Mesendoderm (in vitro differentiated cells): ENCODE data around the gene ACAN.

Experiments used
- DNase-seq: peaks from one replicate; pipeline ENCODE4 v3.0.0; 2013
- H2AK5ac ChIP-seq: 2 replicates; pipeline ENCODE4 v1.6.1; 2013; ENCODE audit warnings: low read length, inconsistent platforms
- H2BK120ac ChIP-seq: 2 replicates; pipeline ENCODE4 v1.6.1; 2013; ENCODE audit warnings: low read depth, mild to moderate bottlenecking, low read length, moderate library complexity, mixed read lengths
- H2BK15ac ChIP-seq: replicated peaks from 2 replicates; pipeline ENCODE4 v1.6.1; 2013; ENCODE audit warnings: low read depth, mild to moderate bottlenecking, moderate library complexity
- H2BK5ac ChIP-seq: 2 replicates; pipeline ENCODE4 v1.6.1; 2013; ENCODE audit warnings: low read length, inconsistent platforms
- H3K18ac ChIP-seq: 2 replicates; pipeline ENCODE4 v1.6.1; 2013; ENCODE audit warnings: mild to moderate bottlenecking, low read length, mixed read lengths
- H3K23ac ChIP-seq: one replicate; pipeline ENCODE4 v1.6.1; 2013; ENCODE audit warnings: low read length
- H3K27ac ChIP-seq: 2 replicates; pipeline ENCODE4 v1.5.1; 2013; ENCODE audit warnings: low read depth, mild to moderate bottlenecking, inconsistent platforms, low read length, moderate library complexity
- H3K27me3 ChIP-seq: 2 replicates; pipeline ENCODE4 v1.6.1; 2013; ENCODE audit warnings: low read length, control low read depth, mild to moderate bottlenecking, inconsistent platforms; ENCODE audit not compliant: insufficient read depth, poor library complexity
- H3K36me3 ChIP-seq: 2 replicates; pipeline ENCODE4 v1.6.1; 2013; ENCODE audit warnings: low read length, inconsistent platforms; ENCODE audit not compliant: control insufficient read depth, insufficient read depth
- H3K4ac ChIP-seq: one replicate; pipeline ENCODE4 v1.6.1; 2013; ENCODE audit warnings: low read depth, mild to moderate bottlenecking, low read length, moderate library complexity
- H3K4me1 ChIP-seq: 2 replicates; pipeline ENCODE4 v1.6.1; 2013; ENCODE audit warnings: low read depth, low read length, inconsistent platforms; ENCODE audit not compliant: control insufficient read depth
- H3K4me2 ChIP-seq: 2 replicates; pipeline ENCODE4 v1.6.1; 2013; ENCODE audit warnings: low read length
- H3K4me3 ChIP-seq: 2 replicates; pipeline ENCODE4 v1.5.1; 2013; ENCODE audit warnings: mild to moderate bottlenecking, low read length
- H3K56ac ChIP-seq: one replicate; pipeline ENCODE4 v1.6.1; 2013; ENCODE audit warnings: low read length
- H3K79me1 ChIP-seq: 2 replicates; pipeline ENCODE4 v1.6.1; 2013; ENCODE audit warnings: low read length, inconsistent platforms
- H3K79me2 ChIP-seq: 2 replicates; pipeline ENCODE4 v1.6.1; 2013; ENCODE audit warnings: mild to moderate bottlenecking, low read length; ENCODE audit not compliant: control insufficient read depth, insufficient read depth
- H3K9ac ChIP-seq: 2 replicates; pipeline ENCODE4 v1.6.1; 2013; ENCODE audit warnings: low read length, inconsistent platforms
- H4K5ac ChIP-seq: one replicate; pipeline ENCODE4 v1.6.1; 2013; ENCODE audit warnings: low read length
- H4K8ac ChIP-seq: one replicate; pipeline ENCODE4 v1.6.1; 2013; ENCODE audit warnings: low read depth, mild to moderate bottlenecking, control low read depth, low read length, moderate library complexity
- WGBS: extraction: QIAGEN DNeasy Blood & Tissue Kit; methylation state at CpG from one replicate; pipeline ENCODE4 v1.1.7; 2013; ENCODE audit warnings: low lambda C conversion rate, missing lambda C conversion rate; ENCODE audit not compliant: insufficient coverage; ENCODE audit errors: extremely low coverage; 5-methylcytosine and 5-hydroxymethylcytosine counted together

ACAN gene

GRCh38 chr15:88838667-88839066, 35.4 kb downstream of the ACAN start:
- H2BK5ac ChIP-seq, result no peak overlapping the region
- H4K8ac ChIP-seq, result no peak overlapping the region
- no peak overlapping the region for H3K18ac ChIP-seq
- H3K79me2 ChIP-seq, result no peaks in the 10 kb centered on the region
- no peaks in the 10 kb centered on the region for H3K79me1 ChIP-seq
- no peaks in the 10 kb centered on the region for H3K4me1 ChIP-seq
- no peak for DNase-seq
- no peak overlapping the region for H3K4ac ChIP-seq
- H3K4me2 ChIP-seq, result no peak overlapping the region
- WGBS, result no CpG with 5 or more reads among the region's 18 CpGs
- H3K27me3 ChIP-seq, result no peaks in the 10 kb centered on the region
- no peak overlapping the region for H3K9ac ChIP-seq
- no peak overlapping the region for H2AK5ac ChIP-seq
- no peak overlapping the region for H2BK120ac ChIP-seq
- H3K56ac ChIP-seq, result no peak overlapping the region
- no peak overlapping the region for H2BK15ac ChIP-seq
- H3K27ac ChIP-seq, result no peak overlapping the region
- no peaks in the 10 kb centered on the region for H3K36me3 ChIP-seq
- no peak overlapping the region for H3K4me3 ChIP-seq
- H3K23ac ChIP-seq, result no peak overlapping the region
- no peak overlapping the region for H4K5ac ChIP-seq

GRCh38 chr15:88839146-88839545, 35.9 kb downstream of the ACAN start:
- no peak overlapping the region for H2BK5ac ChIP-seq
- H3K4ac ChIP-seq, result no peak overlapping the region
- no peak overlapping the region for H3K9ac ChIP-seq
- no CpG with 5 or more reads among the region's 3 CpGs for WGBS
- H2BK120ac ChIP-seq, result no peak overlapping the region
- H2AK5ac ChIP-seq, result no peak overlapping the region
- DNase-seq, result no peak
- no peaks in the 10 kb centered on the region for H3K27me3 ChIP-seq
- H3K23ac ChIP-seq, result no peak overlapping the region
- no peak overlapping the region for H3K56ac ChIP-seq
- H3K4me2 ChIP-seq, result no peak overlapping the region
- H2BK15ac ChIP-seq, result no peak overlapping the region
- no peak overlapping the region for H4K5ac ChIP-seq
- H4K8ac ChIP-seq, result no peak overlapping the region
- no peak overlapping the region for H3K18ac ChIP-seq
- no peaks in the 10 kb centered on the region for H3K79me1 ChIP-seq
- H3K36me3 ChIP-seq, result no peaks in the 10 kb centered on the region
- no peaks in the 10 kb centered on the region for H3K4me1 ChIP-seq
- no peak overlapping the region for H3K27ac ChIP-seq
- no peaks in the 10 kb centered on the region for H3K79me2 ChIP-seq
- no peak overlapping the region for H3K4me3 ChIP-seq

- no peak overlapping the region for H2AK5ac ChIP-seq
- no peaks in the 10 kb centered on the region for H3K79me2 ChIP-seq
- no peak overlapping the region for H3K56ac ChIP-seq
- no peak overlapping the region for H3K18ac ChIP-seq
- no peak overlapping the region for H3K4me3 ChIP-seq
- H3K36me3 ChIP-seq, result no peaks in the 10 kb centered on the region
- no peak overlapping the region for H3K27ac ChIP-seq
- no peaks in the 10 kb centered on the region for H3K4me1 ChIP-seq
- no peaks in the 10 kb centered on the region for H3K79me1 ChIP-seq
- H3K4me2 ChIP-seq, result no peak overlapping the region
- H2BK120ac ChIP-seq, result no peak overlapping the region
- no peak for DNase-seq
- no peaks in the 10 kb centered on the region for H3K27me3 ChIP-seq
- no peak overlapping the region for H3K9ac ChIP-seq
- WGBS, result no CpG with 5 or more reads among the region's 16 CpGs
- H2BK15ac ChIP-seq, result no peak overlapping the region
- no peak overlapping the region for H3K23ac ChIP-seq
- H4K5ac ChIP-seq, result no peak overlapping the region
- H4K8ac ChIP-seq, result no peak overlapping the region
- H3K4ac ChIP-seq, result no peak overlapping the region
- H2BK5ac ChIP-seq, result no peak overlapping the region
These were observed 36.7 kb downstream of the ACAN start for GRCh38 chr15:88839961-88840360.

GRCh38 chr15:88841236-88841635, 38.0 kb downstream of the ACAN start:
- no peak overlapping the region for H3K18ac ChIP-seq
- H2BK120ac ChIP-seq, result no peak overlapping the region
- no peak overlapping the region for H3K56ac ChIP-seq
- no peak overlapping the region for H4K8ac ChIP-seq
- H3K4me1 ChIP-seq, result no peaks in the 10 kb centered on the region
- no peak overlapping the region for H2BK5ac ChIP-seq
- H3K27me3 ChIP-seq, result no peaks in the 10 kb centered on the region
- no peak overlapping the region for H2BK15ac ChIP-seq
- no peaks in the 10 kb centered on the region for H3K79me2 ChIP-seq
- WGBS, result no CpG with 5 or more reads among the region's 1 CpG
- no peak overlapping the region for H3K4me3 ChIP-seq
- H3K4ac ChIP-seq, result no peak overlapping the region
- no peak overlapping the region for H3K9ac ChIP-seq
- no peak overlapping the region for H3K4me2 ChIP-seq
- no peaks in the 10 kb centered on the region for H3K36me3 ChIP-seq
- DNase-seq, result no peak
- H3K79me1 ChIP-seq, result no peaks in the 10 kb centered on the region
- no peak overlapping the region for H3K23ac ChIP-seq
- no peak overlapping the region for H2AK5ac ChIP-seq
- H3K27ac ChIP-seq, result no peak overlapping the region
- no peak overlapping the region for H4K5ac ChIP-seq

GRCh38 chr15:88842156-88842555, 38.9 kb downstream of the ACAN start:
- H3K9ac ChIP-seq, result no peak overlapping the region
- no peak overlapping the region for H3K23ac ChIP-seq
- no peaks in the 10 kb centered on the region for H3K27me3 ChIP-seq
- H2AK5ac ChIP-seq, result no peak overlapping the region
- H3K4me1 ChIP-seq, result no peaks in the 10 kb centered on the region
- DNase-seq, result no peak
- H3K18ac ChIP-seq, result no peak overlapping the region
- no peak overlapping the region for H3K4ac ChIP-seq
- H3K36me3 ChIP-seq, result no peaks in the 10 kb centered on the region
- no peak overlapping the region for H3K27ac ChIP-seq
- H4K8ac ChIP-seq, result no peak overlapping the region
- no peaks in the 10 kb centered on the region for H3K79me1 ChIP-seq
- H3K4me2 ChIP-seq, result no peak overlapping the region
- H2BK120ac ChIP-seq, result no peak overlapping the region
- H3K56ac ChIP-seq, result no peak overlapping the region
- WGBS, result no CpG with 5 or more reads among the region's 4 CpGs
- no peaks in the 10 kb centered on the region for H3K79me2 ChIP-seq
- H2BK15ac ChIP-seq, result no peak overlapping the region
- H2BK5ac ChIP-seq, result no peak overlapping the region
- no peak overlapping the region for H3K4me3 ChIP-seq
- no peak overlapping the region for H4K5ac ChIP-seq

GRCh38 chr15:88843334-88843733, 40.1 kb downstream of the ACAN start:
- no peaks in the 10 kb centered on the region for H3K4me1 ChIP-seq
- no peak overlapping the region for H3K9ac ChIP-seq
- WGBS, result no CpG with 5 or more reads among the region's 21 CpGs

More at GRCh38 chr15:88843334-88843733, 40.1 kb downstream of the ACAN start:
- Histone ChIP-seq H3K4me2 (no peak overlapping the region), H4K8ac (no peak overlapping the region), H3K4me3 (no peak overlapping the region), H3K4ac (no peak overlapping the region), H3K27ac (no peak overlapping the region), H3K27me3 (no peaks in the 10 kb centered on the region), H2BK120ac (no peak overlapping the region), H2AK5ac (no peak overlapping the region), H3K56ac (no peak overlapping the region), H2BK5ac (no peak overlapping the region), H3K36me3 (no peaks in the 10 kb centered on the region), H3K79me1 (no peaks in the 10 kb centered on the region), H4K5ac (no peak overlapping the region), H2BK15ac (no peak overlapping the region), H3K79me2 (no peaks in the 10 kb centered on the region), H3K23ac (no peak overlapping the region), H3K18ac (no peak overlapping the region)
- no peak for DNase-seq
